Stimulated activated CD8-positive, alpha-beta memory T cell treated with anti-CD3 and anti-CD28 coated beads, Interleukin-15, amount 100 ng/mL, for 48 hours (primary cell): ENCODE results near the gene SEMA3F.
"Not testable (repeated sequence)": the region's sequence is repeated elsewhere in the genome, so short reads cannot be mapped to it uniquely, and the experiment has no call there.

Source experiments
- DNase-seq, 2 donors: peaks; one replicate each; pipeline ENCODE4 v3.0.0-alpha.2; 2020; ENCODE audit warnings: low read depth in 2 of 2

SEMA3F gene

DNA sequence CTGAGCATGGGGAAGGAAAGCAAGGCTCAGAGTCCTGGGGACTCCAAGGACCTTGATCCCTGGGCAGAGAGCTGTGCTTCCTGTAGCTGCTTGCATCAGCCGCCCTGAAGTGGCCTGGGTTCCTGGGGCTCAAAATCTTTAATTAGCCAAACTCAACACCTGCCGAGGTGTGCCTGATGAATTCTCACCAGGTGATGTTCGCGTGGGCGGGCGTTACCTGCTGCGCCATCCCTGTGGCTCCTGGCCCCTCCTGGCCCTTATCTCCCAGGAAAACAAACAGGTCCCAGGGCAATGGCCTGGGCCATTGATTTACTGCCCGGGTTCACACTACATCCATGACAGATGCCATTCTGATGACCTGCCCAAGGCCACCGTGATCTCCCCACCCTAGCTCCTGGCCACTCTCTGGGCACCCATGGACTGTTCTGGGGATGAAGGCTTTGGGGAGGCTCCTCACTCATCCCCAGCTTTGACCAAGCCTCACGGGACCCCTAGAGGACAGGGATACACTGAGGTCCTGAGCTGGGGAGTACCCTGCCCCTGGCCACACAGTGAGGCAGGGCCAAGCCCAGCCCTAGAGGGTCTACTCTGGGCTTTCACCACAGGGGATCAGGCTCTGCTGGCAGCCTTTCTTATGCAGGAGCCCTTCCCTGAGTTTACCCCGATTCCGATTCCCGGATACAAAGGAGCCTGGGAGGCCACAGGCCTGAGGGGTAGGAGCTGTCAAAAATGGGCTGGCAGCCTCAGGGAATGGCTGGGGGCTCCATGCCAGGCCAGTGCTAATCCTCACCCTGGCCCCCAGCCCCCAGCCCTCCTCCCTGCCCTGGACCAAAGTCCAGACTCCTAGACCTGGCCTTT, 55.6 kb downstream of the SEMA3F start:
- DNase-seq, result no peak

DNA sequence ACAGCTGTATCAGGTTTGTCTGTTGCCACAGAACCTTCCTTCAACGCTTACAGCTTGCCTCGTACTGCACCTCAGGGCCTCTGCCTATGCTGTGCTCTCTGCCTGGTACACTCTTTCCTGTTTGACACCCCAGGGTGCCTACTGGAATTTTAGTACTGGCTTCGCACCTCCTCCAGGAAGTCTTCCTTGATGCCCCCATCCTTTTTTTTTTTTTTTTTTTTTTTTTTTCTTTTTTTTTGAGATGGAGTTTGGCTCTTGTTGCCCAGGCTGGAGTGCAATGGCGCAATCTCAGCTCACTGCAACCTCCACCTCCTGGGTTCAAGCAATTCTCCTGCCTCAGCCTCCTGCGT, 56.2 kb downstream of the SEMA3F start:
- DNase-seq, result not testable (repeated sequence)

DNA sequence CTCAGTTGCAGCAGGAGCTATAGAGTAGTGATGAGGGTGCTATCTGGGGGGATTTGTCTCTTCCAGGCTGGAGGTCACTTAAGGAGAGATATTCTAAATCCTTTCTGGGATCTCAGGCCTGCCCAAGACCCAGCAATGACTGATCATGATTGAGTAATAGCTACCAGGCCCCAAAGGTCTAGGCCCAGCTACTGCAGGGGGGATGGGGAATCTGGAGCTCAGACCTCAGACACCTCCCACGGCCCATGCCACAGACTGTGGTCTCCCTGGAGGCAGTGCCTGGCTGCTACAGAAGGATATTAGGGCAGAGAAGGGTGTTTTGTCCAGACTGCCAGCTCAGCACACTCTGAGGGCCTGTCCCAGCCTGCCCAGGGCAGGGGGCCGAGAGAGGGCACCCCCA, 56.8 kb downstream of the SEMA3F start:
- DNase-seq, result peak; percentile 40 to 63

DNA sequence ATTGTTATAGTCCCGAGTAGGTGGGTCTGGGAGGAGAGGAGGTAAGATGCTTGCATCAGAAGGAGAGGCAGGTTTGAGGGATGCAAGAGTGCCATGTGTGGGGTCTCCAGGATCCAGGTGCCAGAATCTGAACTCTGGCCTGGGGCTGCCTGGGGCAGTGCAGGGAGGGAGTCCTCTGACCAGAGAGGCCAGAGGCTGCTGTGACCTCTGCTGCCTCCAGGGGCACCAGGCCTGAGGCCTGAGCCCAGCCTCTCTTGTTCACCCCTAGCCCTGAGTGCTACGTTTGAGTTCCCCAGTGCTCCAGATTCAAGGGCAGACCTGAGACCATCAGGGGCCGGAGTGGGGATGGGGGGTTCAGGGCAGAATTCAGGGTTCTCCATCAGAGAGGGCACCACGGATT, 57.4 kb downstream of the SEMA3F start:
- no peak for DNase-seq

DNA sequence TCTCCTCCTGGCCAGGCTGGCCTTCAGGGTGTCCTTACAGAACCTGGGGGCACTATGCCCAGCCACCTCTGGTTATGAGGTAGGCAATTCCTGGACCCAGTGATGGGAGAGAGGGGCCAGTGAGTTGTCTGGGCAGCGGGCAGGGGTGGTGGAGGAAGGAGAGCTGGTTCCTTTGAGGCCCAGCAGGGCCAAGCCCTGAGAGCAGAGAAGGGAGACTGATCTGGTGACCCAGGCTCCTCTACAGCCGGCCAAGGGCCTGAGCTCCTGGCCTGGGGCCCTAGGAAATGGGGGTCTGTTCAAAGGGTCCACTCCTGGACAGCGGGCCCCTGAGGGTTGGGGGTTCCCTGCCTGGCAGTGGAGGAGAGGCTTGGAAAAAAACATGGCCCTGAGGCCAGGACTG, 57.8 kb downstream of the SEMA3F start:
- no peak for DNase-seq

DNA sequence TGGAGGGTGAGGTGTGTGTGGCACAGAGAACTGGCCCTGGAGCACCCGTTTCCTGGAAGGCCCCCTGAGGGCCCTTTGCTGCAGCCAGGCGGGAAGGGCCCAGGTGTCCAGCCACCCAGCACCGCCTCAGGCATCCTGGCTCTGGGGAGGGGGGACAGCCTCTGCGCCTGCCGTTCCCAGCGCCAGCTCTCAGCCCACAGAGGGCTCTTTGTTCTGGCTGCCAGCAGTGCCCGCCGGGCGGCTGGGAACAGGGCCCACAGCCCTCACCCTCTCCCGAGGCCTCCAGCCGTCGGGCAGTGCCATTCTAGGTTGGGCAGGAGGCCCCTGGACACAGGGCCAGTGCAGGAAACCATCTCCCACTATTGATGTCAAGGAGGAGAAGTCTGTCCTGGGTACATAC, 58.2 kb downstream of the SEMA3F start:
- DNase-seq, result no peak

DNA sequence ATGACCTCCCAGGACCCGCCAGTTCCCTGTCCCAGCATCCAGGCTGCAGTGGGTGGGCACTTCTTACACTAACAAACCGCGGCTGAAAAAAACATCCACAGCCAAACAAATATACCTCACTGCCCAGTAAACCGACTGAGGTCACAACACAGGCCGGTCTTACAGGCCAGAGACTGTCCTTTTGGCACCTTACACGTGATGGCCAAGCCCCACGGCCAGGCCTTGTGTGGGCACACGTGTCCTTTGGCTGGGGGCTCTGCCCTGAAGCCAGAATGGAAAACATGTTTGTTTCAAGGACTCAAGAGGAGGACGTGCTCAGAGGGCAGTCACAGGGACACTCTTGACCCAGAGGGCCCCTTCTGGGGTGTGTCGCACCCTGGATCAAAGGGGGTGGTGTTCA, 59.7 kb downstream of the SEMA3F start:
- no peak for DNase-seq

DNA sequence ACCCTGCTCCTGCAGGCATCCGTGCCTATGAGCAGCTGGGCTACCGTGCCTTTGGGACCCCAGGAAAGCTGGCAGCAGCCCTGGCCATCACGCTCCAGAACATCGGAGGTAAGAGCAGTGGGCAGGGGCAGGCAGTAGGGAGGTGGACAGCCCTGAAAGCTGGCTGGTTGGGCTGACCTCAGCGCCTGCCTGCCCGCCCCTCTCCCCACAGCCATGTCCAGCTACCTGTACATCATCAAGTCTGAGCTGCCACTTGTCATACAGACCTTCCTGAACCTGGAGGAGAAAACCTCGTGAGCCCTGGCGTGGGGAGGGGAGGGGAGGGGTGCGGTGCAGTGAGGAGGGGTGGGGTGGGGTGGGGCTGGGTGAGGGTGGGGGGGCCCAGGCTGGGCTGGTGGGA, 60.4 kb downstream of the SEMA3F start:
- DNase-seq, result no peak

DNA sequence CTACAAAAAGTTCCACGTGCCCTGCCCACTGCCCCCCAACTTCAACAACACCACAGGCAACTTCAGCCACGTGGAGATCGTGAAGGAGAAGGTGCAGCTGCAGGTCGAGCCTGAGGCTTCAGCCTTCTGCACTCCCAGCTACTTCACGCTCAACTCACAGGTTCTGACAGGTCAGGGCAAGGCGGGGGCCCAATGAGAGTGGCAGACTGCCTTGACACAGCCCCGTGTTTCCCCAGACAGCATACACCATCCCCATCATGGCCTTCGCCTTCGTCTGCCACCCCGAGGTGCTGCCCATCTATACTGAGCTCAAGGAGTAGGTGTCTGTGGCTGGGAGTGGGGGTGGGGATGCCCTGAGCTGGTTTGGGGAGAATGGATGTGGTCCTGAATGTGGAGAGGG, 62.6 kb downstream of the SEMA3F start:
- no peak for DNase-seq

DNA sequence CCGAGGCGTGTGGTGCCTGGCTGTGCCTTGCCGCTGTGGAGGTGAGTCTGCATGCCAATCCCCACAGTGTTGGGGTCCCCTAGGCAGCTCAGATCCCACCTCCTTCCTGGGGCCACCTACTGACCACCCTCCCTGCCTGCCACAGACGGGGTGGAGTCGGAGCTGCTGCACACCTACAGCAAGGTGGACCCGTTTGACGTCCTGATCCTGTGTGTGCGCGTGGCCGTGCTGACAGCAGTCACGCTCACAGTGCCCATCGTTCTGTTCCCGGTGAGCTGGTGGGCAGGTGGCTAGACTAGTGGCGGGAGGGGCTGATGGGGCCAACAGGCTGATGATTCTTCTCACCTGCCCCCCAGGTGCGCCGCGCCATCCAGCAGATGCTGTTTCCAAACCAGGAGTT, 63.3 kb downstream of the SEMA3F start:
- no peak for DNase-seq

DNA sequence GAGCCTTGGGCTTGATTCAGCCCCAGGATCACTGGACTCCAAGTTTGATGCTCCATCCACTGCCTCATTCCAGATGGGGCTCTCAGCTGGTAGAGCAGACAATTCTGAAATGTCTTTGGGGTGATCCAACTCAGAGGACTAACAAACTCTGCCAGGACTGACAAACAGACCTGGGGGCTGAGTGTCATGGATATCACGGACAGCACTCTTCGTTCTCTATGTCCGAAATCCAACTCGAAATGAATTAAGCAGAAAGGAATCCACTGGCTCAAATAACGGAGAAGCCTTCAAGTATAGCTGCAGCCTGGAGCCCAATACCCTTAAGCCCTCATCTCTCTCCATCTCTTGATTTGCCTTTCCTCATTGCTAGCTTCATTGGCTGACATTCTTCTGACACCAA, 64.2 kb downstream of the SEMA3F start:
- no peak for DNase-seq

DNA sequence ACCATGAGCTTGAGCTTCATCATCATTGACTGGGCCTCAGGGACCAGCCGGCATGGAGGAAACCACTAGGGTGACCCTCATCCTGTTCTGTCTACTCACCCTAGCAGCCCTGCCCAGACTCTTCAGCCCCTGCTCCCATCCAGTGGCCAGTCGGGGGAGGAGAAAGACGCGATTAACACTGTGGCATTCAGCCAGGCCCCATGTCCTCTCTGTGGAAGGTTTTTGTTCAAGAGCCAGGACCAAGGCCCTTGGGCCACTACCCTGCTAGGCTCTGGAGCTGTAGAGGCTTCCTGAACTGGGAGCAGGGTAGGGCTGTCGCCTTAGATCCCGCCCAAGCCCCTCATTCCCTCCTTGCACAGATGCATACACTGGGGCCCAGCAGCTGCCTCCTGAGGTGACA, 65.0 kb downstream of the SEMA3F start:
- DNase-seq, result no peak

DNA sequence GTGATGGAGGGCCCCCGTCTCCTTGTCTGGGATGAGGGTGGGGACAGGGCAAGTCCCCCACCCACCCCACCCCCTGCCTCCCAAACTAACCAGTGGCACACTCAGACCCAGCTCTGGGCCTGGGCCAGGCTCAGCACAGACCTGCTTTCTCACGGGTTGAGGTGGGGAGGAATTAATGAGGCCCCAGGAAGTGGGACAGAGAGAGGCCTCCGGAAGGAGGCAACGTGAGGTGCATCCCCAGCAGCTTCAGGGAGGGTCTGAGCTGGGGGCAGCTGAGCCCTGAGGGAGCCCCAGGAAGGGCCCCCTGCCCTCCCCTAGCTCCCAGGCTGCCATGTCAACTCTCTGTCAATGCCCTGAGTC, 65.9 kb downstream of the SEMA3F start:
- DNase-seq, result no peak

DNA sequence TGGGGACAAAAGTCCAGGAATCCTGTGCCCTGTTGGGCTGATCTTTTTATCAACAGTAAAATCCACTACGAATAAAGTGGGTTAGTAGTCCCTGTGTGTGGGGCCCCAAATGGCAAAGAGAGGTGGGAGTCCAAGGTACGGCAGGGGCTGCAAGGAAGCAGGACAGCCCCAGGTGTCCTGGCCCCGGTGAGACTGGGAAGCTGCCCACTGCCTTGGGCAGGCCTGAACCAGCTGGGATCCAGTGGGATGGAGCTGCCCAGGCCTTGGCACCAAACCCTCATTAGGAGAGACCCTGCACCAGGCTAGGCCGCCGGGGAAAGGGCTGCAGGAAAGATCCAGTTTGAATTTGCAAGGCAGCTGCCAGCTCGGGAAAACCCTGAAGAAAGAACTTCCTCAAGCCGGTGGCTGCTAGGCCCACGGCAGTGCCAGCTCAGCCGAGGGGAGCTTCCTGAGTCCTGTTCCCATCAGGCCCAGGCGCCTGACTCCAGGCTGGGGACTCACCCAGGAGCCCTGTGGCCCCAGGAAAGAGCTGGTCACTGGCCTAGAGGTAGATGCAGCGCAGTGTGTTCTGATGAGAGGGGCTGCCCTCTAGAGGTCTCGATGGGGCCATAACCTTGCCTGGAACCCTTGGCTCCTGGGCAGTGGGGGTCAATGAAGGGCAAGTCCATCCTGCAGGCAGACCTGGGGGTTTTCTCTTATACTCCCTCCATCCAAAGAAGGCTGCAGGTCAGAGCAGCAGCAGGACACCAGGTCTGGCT, 66.5 kb downstream of the SEMA3F start:
- no peak for DNase-seq

DNA sequence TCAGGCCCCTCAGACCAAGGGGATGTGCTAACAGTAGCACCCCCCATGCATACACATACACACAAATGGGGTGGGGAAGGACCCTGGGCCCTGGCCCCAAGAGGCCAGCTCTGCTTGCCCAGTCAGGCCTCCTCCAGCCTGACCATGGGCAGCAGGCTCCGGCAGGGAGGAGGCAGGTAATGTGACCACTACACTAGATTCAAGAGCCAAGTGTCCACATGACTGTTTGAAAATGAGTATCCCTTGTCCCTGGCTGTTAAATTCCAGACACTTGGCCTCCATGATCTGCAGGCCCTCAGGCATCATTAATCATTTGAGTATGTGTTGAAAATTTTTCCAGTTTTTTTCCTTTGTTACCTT, 67.0 kb downstream of the SEMA3F start:
- no peak for DNase-seq

DNA sequence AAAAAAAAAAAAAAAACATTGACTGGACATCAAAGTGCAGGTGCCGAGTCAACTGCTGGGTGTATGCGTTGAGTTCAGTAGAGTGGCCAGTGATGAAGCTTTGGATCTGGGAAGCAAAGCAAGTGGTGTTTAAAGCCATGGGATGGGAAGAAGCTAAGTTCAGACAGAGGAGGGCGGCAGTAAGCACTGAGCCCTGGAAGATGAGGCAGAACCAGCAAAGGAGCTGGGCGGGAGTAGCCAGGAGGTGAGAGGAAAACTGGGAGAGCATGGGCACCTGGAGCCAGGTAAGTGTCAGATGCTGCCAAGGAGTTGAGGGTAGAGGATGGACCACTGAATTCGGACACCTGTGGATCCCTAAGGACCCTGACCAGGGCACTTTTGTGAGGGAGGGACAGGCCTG, 69.5 kb downstream of the SEMA3F start:
- no peak for DNase-seq

DNA sequence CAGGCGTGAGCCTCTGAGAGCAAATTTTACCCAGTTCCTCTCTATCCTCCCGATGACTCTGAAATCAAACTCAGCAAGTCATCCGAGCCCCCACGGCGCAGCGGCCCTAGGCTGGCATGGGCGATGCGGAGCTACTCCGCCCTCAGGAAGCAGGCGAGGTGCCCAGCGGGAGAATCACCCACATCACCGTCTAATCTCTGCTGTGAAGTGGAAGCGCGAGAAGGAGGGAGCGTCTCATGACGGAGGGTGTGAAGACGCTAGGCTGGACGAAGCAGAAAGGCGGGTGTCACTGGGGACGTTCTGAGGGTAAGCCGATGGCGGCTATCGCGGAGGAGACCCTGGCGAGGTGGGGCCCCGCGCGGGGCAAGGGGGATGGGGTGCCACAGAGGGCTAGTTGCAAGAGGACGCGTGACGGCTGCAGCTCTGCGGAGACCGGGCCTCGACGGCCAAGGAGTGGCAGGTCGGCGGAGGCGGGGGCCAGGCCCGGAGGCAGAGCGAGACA, 71.8 kb downstream of the SEMA3F start:
- DNase-seq, result no peak

DNA sequence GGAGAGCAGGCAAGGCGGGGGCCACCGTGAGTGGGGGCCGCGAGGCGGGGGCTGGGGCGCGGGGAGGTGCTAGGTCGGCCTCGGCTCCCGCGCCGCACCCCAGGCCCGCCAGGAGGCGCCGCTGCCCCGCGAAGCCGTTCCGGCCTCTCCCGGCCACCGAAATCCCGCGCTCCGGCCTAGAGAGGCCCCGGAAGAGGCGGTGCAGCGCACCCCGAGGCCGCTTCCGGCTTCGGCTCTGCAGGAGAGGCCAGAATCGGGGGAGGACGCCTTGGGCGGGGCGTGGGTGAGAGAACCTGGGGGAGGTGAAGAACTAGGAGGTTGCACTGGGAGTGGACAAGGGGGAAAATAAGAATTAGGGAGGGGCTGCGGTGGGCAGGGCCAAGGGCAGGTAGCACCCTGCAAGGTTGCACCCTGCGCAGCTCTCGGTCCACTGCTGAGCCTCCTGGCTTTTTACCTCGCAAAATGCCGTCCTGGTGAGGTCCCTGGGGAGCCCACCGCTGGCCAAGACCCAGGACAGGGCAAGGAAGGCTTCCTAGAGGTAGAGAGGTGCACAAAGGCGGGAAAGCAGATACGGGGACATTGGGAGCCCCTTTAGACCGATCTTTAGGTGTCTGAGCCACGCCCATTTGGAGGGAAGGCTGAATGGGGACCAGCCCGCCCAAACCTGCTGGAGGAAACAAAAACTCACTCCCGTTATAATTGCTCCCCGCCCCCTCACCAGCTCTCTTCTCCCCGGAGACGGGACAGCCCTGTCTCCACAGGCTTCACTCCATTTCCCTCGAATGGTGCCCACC, 72.5 kb downstream of the SEMA3F start:
- DNase-seq, result peak; percentile 87 to 89

DNA sequence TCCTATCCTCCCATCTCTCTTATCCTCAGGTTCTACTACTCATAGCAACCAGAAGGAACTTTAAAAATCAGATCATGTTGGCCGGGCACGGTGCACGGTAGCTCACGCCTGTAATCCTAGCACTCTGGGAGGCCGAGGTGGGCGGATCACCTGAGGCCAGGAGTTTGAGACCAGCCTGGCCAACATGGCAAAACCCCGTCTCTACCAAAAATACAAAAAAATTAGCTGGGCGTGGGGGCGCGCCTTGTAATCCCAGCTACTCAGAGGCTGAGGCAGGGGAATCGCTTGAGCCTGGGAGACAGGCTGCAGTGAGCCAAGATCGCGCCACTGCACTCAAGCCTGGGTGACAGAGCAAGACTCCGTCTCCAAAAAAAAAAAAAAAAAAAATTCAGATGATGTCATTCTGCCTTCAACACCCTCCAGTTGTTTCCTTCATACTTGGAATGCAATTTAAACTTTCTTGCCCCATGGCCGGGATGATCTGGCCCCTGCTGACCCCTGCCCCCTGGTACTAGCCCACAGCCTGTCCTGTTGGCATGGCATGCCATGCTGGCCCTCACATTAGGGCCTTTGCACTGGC, 73.2 kb downstream of the SEMA3F start:
- not testable (repeated sequence) for DNase-seq

DNA sequence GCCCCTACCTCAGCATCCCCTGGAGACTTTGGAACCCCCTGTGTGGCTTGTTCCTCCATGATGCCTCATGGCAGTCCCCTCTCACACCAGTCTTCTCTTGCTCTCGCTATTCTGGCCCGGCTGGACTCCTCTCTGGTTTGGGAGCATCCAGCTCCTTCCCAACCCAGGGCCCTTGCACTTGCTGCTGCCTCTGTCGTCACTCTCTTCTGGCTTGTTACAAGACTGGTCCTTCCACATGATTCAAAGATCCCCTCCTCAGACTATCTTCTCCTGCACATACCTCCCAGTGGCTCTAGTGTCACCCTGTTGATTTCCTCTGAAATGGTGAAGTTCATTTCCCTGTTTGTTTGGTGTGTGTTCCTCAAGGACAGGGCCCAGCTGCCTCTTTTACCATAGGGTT, 74.4 kb downstream of the SEMA3F start:
- no peak for DNase-seq

DNA sequence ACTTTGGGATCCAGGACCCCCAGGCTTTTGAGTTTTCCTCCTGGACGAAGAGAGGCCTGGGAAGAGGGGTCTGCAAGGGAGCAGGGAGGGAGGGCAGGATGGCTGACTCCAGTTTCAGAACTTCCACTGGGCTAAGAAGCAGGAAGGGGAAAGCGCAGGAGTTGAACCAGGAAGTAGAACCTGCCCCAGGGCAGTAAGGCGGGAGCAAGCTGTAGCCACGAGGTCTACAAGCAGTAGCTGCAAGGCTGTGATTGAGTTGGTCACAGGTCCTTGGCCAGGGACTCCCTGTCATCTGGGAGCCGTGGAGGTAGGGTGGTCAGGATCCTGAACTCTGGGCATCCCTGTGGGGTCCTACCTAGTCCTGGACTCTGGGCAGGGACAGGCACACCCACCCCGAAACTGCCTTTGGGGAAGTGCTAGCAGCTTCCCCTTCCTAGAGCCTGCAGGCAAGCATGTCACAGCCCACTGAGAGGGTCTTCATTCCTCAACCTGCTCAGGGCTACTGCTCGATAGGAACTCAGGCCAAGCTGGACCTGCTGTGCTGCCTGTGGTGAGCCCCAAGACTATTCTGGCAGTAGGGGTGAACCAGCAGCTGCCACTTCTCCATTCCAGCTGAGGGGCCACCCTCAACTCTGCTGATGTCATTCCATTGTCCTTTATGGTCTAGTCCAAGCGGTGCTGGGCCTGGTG, 75.1 kb downstream of the SEMA3F start:
- no peak for DNase-seq

DNA sequence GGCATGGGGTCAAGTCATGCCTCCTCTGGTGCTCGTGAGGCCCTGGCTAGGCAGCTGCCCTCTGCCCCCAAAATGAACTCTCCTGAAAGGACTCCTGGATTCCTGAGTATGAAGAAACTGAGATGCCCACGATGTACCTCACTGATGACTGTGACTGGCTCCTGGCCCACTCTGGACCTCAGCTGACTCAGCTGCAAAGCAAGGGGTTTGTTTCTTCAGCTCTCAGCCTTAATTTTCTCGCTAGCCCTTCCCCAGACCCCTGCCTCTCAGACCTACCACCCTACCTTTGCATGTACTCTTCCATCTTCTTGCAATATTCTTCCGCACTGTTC, 75.6 kb downstream of the SEMA3F start:
- no peak for DNase-seq
